Neutrophil (primary cell): ENCODE data around the gene GCM1.
A peak's percentile ranks its signal among the peaks of the same experiment; 100 is the strongest.

Experiments
- H3K27ac ChIP-seq: fragments of 200-600 bp; sonication (generic); 2 replicates; pipeline ENCODE4 v1.5.1; 2016; ENCODE audit warnings: mild to moderate bottlenecking, moderate library complexity
- H3K27me3 ChIP-seq: fragments of 200-600 bp; sonication (generic); 2 replicates; pipeline ENCODE4 v1.6.0; 2016; ENCODE audit warnings: mild to moderate bottlenecking
- H3K36me3 ChIP-seq: fragments of 200-600 bp; sonication (generic); 2 replicates; pipeline ENCODE4 v1.5.1; 2017
- H3K4me1 ChIP-seq, 2 experiments: fragments of 200-600 bp in 1 of 2; sonication (generic) in 1 of 2; 1 replicate in 1 of 2; 2 replicates in 1 of 2; pipeline versions ENCODE4 v1.5.1 to v1.6.1; 2013 to 2016; ENCODE audit warnings: low read depth in 1 of 2, low read length in 1 of 2, mild to moderate bottlenecking in 1 of 2, moderate library complexity in 1 of 2; ENCODE audit not compliant: control insufficient read depth in 1 of 2, insufficient read depth in 1 of 2
- H3K4me3 ChIP-seq, 2 experiments: fragments of 200-600 bp in 1 of 2; sonication (generic) in 1 of 2; 1 replicate in 1 of 2; 2 replicates in 1 of 2; pipeline ENCODE4 v1.5.1; 2013 to 2016; ENCODE audit warnings: low read depth in 1 of 2, low read length in 1 of 2, mild to moderate bottlenecking in 1 of 2, moderate library complexity in 1 of 2
- H3K9me3 ChIP-seq: fragments of 200-600 bp; sonication (generic); 2 replicates; pipeline ENCODE4 v1.5.1; 2016
- TF ChIP-seq, protein P1 (sequence below): fragments of 200-600 bp; sonication (generic); IDR thresholded peaks from 2 replicates; pipeline ENCODE4 v1.5.1; 2016; ENCODE audit warnings: antibody characterized with exemption

The GCM1 gene

DNA sequence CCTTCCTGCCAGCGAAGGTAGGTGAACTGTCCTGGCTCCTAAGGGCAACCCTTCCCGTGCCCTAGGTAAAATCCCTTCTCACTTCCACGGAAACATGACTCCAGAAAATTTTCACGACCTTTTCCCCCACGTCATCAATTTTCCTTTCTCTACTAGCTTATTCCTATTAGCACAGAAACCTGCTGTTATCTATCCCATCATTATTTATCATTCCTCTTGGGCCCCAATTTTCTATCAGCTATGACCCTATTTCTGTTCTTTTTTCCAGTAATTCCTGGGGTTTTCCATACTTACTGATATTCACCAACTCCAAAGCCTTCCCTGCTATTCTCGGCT lies 23.8 kb upstream of the GCM1 start:
- H3K27ac ChIP-seq, result no peak overlapping the region
- TF ChIP-seq, protein P1, sequence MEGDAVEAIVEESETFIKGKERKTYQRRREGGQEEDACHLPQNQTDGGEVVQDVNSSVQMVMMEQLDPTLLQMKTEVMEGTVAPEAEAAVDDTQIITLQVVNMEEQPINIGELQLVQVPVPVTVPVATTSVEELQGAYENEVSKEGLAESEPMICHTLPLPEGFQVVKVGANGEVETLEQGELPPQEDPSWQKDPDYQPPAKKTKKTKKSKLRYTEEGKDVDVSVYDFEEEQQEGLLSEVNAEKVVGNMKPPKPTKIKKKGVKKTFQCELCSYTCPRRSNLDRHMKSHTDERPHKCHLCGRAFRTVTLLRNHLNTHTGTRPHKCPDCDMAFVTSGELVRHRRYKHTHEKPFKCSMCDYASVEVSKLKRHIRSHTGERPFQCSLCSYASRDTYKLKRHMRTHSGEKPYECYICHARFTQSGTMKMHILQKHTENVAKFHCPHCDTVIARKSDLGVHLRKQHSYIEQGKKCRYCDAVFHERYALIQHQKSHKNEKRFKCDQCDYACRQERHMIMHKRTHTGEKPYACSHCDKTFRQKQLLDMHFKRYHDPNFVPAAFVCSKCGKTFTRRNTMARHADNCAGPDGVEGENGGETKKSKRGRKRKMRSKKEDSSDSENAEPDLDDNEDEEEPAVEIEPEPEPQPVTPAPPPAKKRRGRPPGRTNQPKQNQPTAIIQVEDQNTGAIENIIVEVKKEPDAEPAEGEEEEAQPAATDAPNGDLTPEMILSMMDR, result no peak
- H3K36me3 ChIP-seq, result no peaks in the 10 kb centered on the region
- no peaks in the 10 kb centered on the region for H3K27me3 ChIP-seq
- peaks cover 0 to 6% of the 10 kb centered on the region in 2 experiments for H3K4me1 ChIP-seq
- H3K9me3 ChIP-seq, result no peaks in the 10 kb centered on the region
- no peak overlapping the region for H3K4me3 ChIP-seq

DNA sequence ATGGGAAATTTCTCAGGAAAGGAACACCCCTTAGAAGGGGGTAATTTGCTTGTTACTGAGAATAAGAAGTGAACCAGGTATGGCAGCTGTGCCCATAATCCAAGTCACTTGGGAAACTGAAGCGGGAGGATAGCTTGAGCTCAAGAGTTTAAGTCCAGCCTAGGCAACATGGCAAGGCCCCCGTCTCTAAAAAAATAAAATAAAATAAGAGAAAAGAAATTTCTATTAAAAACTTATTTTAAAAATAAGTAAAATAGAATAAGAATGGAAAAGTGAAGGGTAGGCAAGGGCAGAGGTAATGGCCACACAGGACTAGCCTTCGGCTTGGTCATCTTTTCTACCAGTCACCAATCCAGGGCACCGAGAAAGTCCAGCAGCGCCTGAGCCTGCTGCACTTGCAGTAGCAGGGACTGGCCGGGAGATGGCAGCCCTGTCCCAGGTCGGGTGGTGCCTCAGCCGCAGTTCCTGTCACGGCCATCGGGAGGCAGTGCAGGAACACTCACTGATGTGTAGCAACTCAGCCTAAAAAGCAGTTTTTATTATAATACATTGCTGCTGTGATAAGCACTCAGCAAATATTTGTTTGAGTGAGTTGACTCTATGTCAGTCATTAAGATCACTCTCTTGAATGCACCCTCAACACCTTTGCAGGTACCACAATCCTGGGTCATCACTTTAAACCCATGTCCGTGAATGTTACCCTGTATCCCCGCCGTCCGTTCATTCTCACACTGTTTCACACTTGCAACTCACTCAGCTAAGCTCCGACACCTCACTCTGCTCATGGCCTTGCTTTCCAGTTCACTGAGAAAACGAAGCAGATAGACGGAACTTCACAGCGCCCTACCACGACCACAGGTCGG lies 23.2 kb upstream of the GCM1 start:
- TF ChIP-seq, protein P1, result peak; percentile 100
- no peaks in the 10 kb centered on the region for H3K27me3 ChIP-seq

DNA sequence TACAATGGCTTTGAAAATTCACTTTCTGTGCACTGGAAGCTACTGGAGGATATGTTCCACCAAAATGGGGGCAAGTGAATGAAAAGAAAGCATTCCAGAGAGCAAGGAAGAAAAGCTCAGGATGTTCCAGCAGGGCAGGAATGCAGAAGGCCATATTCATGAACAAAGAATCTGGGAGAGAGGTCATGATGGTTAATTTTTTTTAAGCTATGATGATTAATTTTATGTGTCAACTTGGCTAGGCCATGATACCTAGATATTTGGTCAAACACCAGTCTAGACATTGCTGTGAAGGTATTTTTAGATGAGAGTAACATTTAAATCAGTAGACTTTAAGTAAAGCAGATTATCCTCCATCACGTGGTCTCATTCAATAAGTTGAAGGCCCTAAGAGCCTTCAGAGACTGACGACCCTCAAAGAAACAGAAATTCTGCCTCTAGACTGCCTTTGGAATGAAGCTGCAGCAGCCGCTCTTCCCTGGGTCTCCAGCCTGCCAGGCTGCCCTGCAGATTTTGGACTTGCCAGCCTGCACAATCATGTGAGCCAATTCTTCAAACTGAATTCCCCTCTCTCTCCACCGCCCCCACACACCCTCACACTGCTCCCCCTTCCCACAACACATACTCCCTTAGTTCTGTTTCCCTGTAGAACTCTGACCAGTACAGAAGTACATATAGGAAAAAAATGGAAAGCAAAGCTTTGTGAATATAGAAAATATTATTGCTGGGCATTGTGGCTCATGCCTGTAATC lies 20.1 kb upstream of the GCM1 start:
- TF ChIP-seq, protein P1, result no peak
- Histone ChIP-seq H3K27ac (no peak overlapping the region), H3K9me3 (no peaks in the 10 kb centered on the region), H3K4me3 (no peak overlapping the region), H3K36me3 (no peaks in the 10 kb centered on the region), H3K4me1 (peaks cover 0 to 6% of the 10 kb centered on the region in 2 experiments), H3K27me3 (no peaks in the 10 kb centered on the region)

More for the DNA sequence above, 23.2 kb upstream of the GCM1 start:
- H3K4me1 ChIP-seq, result peaks cover 0 to 6% of the 10 kb centered on the region in 2 experiments
- no peak overlapping the region for H3K4me3 ChIP-seq
- H3K27ac ChIP-seq, result no peak overlapping the region
- H3K36me3 ChIP-seq, result no peaks in the 10 kb centered on the region
- H3K9me3 ChIP-seq, result no peaks in the 10 kb centered on the region

DNA sequence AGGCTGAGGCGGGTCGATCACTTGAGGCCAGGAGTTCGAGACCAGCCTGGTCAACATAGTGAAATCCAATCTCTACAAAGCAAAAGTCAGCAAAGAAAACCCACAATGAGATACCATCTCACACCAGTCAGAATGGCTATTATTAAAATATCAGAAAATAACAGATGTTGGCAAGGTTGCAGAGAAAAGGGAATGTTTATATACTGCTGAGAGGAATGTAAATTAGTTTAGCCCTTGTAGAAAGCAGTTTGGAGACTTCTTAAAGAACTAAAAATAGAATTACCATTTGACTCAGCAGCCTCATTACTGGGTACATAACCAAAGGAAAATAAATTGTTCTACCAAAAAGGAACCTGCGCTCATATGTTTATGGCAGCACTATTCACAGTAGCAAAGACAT lies 16.7 kb upstream of the GCM1 start:
- no peaks in the 10 kb centered on the region for H3K27me3 ChIP-seq
- no peaks in the 10 kb centered on the region for H3K36me3 ChIP-seq
- H3K4me1 ChIP-seq, result peaks cover 17 to 18% of the 10 kb centered on the region in 2 experiments
- H3K4me3 ChIP-seq, result no peak overlapping the region
- H3K9me3 ChIP-seq, result no peaks in the 10 kb centered on the region
- H3K27ac ChIP-seq, result no peak overlapping the region
- TF ChIP-seq, protein P1, result no peak

DNA sequence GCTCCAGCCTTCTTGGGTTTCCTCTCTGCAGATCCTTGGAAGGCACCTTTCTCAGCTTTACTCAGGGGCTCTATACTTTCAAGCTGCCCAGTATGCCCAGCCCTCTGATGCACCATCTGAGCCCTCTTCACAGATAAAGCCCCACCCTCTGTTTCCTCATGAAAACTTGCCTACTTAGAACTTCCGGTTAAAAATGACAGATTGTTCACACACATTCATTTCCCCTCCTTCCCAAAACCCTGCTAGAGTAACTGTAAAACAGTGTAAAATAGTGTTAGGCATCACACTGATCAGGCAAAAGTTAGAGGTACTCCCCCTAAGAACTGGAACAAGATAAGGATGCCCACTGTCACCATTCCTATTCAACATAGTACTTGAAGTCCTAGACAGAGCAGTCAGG lies 14.0 kb upstream of the GCM1 start:
- Histone ChIP-seq H3K4me3 (no peak overlapping the region), H3K27ac (peak overlapping the region; percentile 42), H3K36me3 (no peaks in the 10 kb centered on the region), H3K27me3 (no peaks in the 10 kb centered on the region), H3K9me3 (no peaks in the 10 kb centered on the region), H3K4me1 (peaks cover 17 to 18% of the 10 kb centered on the region in 2 experiments)
- TF ChIP-seq, protein P1, result no peak
